Upper lobe of left lung (tissue), 4 donors: ENCODE data around the gene AHSG.

Experiments
- CTCF ChIP-seq, 6 experiments: fragments of 450-650 bp in 4 of 6; fragments of 200-600 bp in 2 of 6; sonication (generic) in 2 of 6; IDR thresholded peaks; one replicate each; pipeline ENCODE4 v1.5.1; 2016 to 2019; ENCODE audit warnings: antibody characterized with exemption in 6 of 6
- EP300 ChIP-seq, 4 donors: sonication (generic); formaldehyde crosslinking; IDR thresholded peaks; one replicate each; pipeline ENCODE4 v1.5.1; 2017; ENCODE audit warnings: antibody characterized with exemption in 4 of 4, control low read depth in 2 of 4
- POLR2A ChIP-seq, 4 donors: fragments of 450-650 bp; IDR thresholded peaks; one replicate each; pipeline ENCODE4 v1.5.1; 2016 to 2017; ENCODE audit warnings: antibody characterized with exemption in 4 of 4, mild to moderate bottlenecking in 2 of 4
- POLR2AphosphoS5 ChIP-seq, 2 donors: sonication (generic); formaldehyde crosslinking; IDR thresholded peaks; one replicate each; pipeline ENCODE4 v1.5.1; 2017; ENCODE audit warnings: antibody characterized with exemption in 2 of 2

- no peak for TF ChIP-seq EP300 (IDR thresholded peaks at IDR 0.05)
- no peak for TF ChIP-seq CTCF (IDR thresholded peaks at IDR 0.05)
- no peak for TF ChIP-seq POLR2A (IDR thresholded peaks at IDR 0.05)
- no peak for TF ChIP-seq POLR2AphosphoS5 (IDR thresholded peaks at IDR 0.05)
These were observed 51.2 kb downstream of the AHSG start for GRCh38 chr3:186664119-186664495.
